PC-3 (cell line): ENCODE measurements around the gene CA7.

Experiments
- EZH2phosphoT487 ChIP-seq: fragments of 300-600 bp; sonication (generic); IDR thresholded peaks from 2 replicates; pipeline ENCODE4 v1.6.1; 2018; ENCODE audit warnings: mild to moderate bottlenecking, antibody characterized with exemption, low read length, borderline replicate concordance
- TF ChIP-seq, protein P1 (sequence below): fragments of 300-600 bp; sonication (generic); conservative IDR thresholded peaks from 2 replicates; pipeline ENCODE4 v1.5.1; 2017; ENCODE audit warnings: antibody characterized with exemption, low read depth, mild to moderate bottlenecking, low read length

DNA sequence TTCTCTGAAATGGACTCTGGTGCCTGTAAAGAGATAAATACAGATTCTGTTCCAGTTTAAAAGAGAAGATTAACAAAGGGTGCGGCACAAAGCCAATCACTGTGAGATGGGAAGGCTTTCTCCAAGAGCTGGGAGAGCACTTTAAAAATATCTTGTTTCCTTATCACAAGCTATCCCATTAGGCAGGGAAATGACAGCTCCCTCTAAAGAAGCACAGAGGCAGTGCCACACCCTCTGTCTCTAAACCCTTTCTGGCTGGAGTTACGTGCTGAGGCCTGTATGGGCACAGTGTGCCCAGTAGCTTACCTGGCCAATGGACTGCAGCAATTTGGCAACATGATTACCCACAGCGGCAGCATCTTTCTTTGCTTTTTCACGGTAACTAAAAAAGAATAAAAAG, 33.8 kb upstream of the CA7 start:
- TF ChIP-seq, protein P1, sequence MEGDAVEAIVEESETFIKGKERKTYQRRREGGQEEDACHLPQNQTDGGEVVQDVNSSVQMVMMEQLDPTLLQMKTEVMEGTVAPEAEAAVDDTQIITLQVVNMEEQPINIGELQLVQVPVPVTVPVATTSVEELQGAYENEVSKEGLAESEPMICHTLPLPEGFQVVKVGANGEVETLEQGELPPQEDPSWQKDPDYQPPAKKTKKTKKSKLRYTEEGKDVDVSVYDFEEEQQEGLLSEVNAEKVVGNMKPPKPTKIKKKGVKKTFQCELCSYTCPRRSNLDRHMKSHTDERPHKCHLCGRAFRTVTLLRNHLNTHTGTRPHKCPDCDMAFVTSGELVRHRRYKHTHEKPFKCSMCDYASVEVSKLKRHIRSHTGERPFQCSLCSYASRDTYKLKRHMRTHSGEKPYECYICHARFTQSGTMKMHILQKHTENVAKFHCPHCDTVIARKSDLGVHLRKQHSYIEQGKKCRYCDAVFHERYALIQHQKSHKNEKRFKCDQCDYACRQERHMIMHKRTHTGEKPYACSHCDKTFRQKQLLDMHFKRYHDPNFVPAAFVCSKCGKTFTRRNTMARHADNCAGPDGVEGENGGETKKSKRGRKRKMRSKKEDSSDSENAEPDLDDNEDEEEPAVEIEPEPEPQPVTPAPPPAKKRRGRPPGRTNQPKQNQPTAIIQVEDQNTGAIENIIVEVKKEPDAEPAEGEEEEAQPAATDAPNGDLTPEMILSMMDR, result no peak
- no peak for TF ChIP-seq EZH2phosphoT487
